ENCODE measurements around the gene SKAP1.
"Not testable (repeated sequence)": the region's sequence is repeated elsewhere in the genome, so short reads cannot be mapped to it uniquely, and the experiment has no call there.

The SKAP1 gene

GRCh38 chr17:48276776-48277175, 153.2 kb downstream of the SKAP1 start:
- no peak for DNase-seq

GRCh38 chr17:48270899-48271298, 159.1 kb downstream of the SKAP1 start:
- no peak for DNase-seq

GRCh38 chr17:48269209-48269608, 160.8 kb downstream of the SKAP1 start:
- DNase-seq = no peak

GRCh38 chr17:48263731-48264035, 166.3 kb downstream of the SKAP1 start:
- no peak for DNase-seq

- DNase-seq = no peak
These were observed 166.9 kb downstream of the SKAP1 start for GRCh38 chr17:48262982-48263730.

- no peak for DNase-seq
These were observed 168.6 kb downstream of the SKAP1 start for GRCh38 chr17:48261297-48261880.

- no peak for DNase-seq
These were observed 170.2 kb downstream of the SKAP1 start for GRCh38 chr17:48259694-48260291.

GRCh38 chr17:48258331-48258730, 171.7 kb downstream of the SKAP1 start:
- no peak for DNase-seq

GRCh38 chr17:48255759-48256158, 174.3 kb downstream of the SKAP1 start:
- DNase-seq = no peak

- no peak for DNase-seq
These were observed 175.1 kb downstream of the SKAP1 start for GRCh38 chr17:48254896-48255295.

GRCh38 chr17:48253975-48254374, 176.0 kb downstream of the SKAP1 start:
- DNase-seq = no peak

- no peak for DNase-seq
These were observed 178.1 kb downstream of the SKAP1 start for GRCh38 chr17:48251950-48252349.

- no peak for DNase-seq
These were observed 179.1 kb downstream of the SKAP1 start for GRCh38 chr17:48250949-48251348.

- DNase-seq = not testable (repeated sequence)
These were observed 180.0 kb downstream of the SKAP1 start for GRCh38 chr17:48250059-48250458.

GRCh38 chr17:48247603-48248002, 182.4 kb downstream of the SKAP1 start:
- DNase-seq = no peak

GRCh38 chr17:48247038-48247437, 183.0 kb downstream of the SKAP1 start:
- DNase-seq = no peak

- DNase-seq = no peak
These were observed 183.4 kb downstream of the SKAP1 start for GRCh38 chr17:48246612-48247011.

- DNase-seq = not testable (repeated sequence)
These were observed 184.5 kb downstream of the SKAP1 start for GRCh38 chr17:48245465-48246033.

- no peak for DNase-seq
These were observed 185.2 kb downstream of the SKAP1 start for GRCh38 chr17:48244814-48245213.

- DNase-seq = no peak
These were observed 185.8 kb downstream of the SKAP1 start for GRCh38 chr17:48244121-48244711.

- DNase-seq = no peak
These were observed 188.1 kb downstream of the SKAP1 start for GRCh38 chr17:48241770-48242497.

GRCh38 chr17:48241131-48241591, 188.9 kb downstream of the SKAP1 start:
- no peak for DNase-seq

GRCh38 chr17:48240562-48241130, 189.4 kb downstream of the SKAP1 start:
- no peak for DNase-seq
